ENCODE measurements around the gene APCDD1. TPM values are rescaled to one million over a fixed set of nuclear protein-coding genes. Genes with fewer than 3 reads are reported as not detected.

The APCDD1 gene
- total and polyA plus RNA-seq, 2 experiments from 2014 or later = 0.31 to 1.0 TPM

DNA sequence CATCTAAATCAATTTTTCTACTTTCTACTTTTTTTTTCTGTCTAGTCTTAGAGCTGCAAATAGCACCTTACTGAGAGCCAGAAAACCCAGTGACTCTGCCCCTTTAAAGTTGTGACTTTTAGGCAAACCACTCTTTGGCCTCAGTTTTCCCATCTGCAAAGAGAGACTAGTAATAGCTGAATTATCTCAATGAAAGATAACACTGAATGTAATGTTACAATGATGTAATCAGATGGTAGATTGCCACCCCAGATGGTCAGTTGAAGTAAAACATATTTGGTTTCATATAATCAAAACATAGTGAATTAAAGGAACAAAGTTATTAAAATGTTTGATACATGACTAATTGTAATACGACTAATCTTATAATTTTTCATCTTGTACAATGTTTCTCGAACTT is 5.0 kb upstream of the APCDD1 start:
- Histone ChIP-seq H3K4me2 (no peak overlapping the region), H3K9me2 (ENCODE audit: insufficient read depth) (no peaks in the 10 kb centered on the region; the same call in 1 of the 2 replicates), H3K27ac (ENCODE audit: low read depth) (no peak overlapping the region), H2AFZ (no peak overlapping the region), H3K36me3 (ENCODE audit: insufficient read depth) (no peaks in the 10 kb centered on the region), H3K4me1 (ENCODE audit: insufficient read depth) (0 out of 2 replicates have a peak, but pooled peaks cover 5% of the 10 kb centered on the region), H4K20me1 (replicated peaks; ENCODE audit: insufficient read depth) (no peaks in the 10 kb centered on the region), H3K27me3 (ENCODE audit: insufficient read depth) (peaks cover 24% of the 10 kb centered on the region), H3F3A (replicated peaks; ENCODE audit: low read depth) (no peaks in the 10 kb centered on the region), H3K79me2 (replicated peaks; ENCODE audit: insufficient read depth) (no peaks in the 10 kb centered on the region), H3K4me3 (no peak overlapping the region)
- H3K4me1 Mint-ChIP-seq = peaks cover 8% of the 10 kb centered on the region
- H3K9me3 Mint-ChIP-seq = no peaks in the 10 kb centered on the region
- no peak overlapping the region for H3K27ac Mint-ChIP-seq
- no peak overlapping the region for H3K4me3 Mint-ChIP-seq
- no peak for ATAC-seq
- H3K36me3 Mint-ChIP-seq (ENCODE audit: low read depth) = no peaks in the 10 kb centered on the region
- no peak for DNase-seq (ENCODE audit: low spot score)
- TF ChIP-seq, protein P1, sequence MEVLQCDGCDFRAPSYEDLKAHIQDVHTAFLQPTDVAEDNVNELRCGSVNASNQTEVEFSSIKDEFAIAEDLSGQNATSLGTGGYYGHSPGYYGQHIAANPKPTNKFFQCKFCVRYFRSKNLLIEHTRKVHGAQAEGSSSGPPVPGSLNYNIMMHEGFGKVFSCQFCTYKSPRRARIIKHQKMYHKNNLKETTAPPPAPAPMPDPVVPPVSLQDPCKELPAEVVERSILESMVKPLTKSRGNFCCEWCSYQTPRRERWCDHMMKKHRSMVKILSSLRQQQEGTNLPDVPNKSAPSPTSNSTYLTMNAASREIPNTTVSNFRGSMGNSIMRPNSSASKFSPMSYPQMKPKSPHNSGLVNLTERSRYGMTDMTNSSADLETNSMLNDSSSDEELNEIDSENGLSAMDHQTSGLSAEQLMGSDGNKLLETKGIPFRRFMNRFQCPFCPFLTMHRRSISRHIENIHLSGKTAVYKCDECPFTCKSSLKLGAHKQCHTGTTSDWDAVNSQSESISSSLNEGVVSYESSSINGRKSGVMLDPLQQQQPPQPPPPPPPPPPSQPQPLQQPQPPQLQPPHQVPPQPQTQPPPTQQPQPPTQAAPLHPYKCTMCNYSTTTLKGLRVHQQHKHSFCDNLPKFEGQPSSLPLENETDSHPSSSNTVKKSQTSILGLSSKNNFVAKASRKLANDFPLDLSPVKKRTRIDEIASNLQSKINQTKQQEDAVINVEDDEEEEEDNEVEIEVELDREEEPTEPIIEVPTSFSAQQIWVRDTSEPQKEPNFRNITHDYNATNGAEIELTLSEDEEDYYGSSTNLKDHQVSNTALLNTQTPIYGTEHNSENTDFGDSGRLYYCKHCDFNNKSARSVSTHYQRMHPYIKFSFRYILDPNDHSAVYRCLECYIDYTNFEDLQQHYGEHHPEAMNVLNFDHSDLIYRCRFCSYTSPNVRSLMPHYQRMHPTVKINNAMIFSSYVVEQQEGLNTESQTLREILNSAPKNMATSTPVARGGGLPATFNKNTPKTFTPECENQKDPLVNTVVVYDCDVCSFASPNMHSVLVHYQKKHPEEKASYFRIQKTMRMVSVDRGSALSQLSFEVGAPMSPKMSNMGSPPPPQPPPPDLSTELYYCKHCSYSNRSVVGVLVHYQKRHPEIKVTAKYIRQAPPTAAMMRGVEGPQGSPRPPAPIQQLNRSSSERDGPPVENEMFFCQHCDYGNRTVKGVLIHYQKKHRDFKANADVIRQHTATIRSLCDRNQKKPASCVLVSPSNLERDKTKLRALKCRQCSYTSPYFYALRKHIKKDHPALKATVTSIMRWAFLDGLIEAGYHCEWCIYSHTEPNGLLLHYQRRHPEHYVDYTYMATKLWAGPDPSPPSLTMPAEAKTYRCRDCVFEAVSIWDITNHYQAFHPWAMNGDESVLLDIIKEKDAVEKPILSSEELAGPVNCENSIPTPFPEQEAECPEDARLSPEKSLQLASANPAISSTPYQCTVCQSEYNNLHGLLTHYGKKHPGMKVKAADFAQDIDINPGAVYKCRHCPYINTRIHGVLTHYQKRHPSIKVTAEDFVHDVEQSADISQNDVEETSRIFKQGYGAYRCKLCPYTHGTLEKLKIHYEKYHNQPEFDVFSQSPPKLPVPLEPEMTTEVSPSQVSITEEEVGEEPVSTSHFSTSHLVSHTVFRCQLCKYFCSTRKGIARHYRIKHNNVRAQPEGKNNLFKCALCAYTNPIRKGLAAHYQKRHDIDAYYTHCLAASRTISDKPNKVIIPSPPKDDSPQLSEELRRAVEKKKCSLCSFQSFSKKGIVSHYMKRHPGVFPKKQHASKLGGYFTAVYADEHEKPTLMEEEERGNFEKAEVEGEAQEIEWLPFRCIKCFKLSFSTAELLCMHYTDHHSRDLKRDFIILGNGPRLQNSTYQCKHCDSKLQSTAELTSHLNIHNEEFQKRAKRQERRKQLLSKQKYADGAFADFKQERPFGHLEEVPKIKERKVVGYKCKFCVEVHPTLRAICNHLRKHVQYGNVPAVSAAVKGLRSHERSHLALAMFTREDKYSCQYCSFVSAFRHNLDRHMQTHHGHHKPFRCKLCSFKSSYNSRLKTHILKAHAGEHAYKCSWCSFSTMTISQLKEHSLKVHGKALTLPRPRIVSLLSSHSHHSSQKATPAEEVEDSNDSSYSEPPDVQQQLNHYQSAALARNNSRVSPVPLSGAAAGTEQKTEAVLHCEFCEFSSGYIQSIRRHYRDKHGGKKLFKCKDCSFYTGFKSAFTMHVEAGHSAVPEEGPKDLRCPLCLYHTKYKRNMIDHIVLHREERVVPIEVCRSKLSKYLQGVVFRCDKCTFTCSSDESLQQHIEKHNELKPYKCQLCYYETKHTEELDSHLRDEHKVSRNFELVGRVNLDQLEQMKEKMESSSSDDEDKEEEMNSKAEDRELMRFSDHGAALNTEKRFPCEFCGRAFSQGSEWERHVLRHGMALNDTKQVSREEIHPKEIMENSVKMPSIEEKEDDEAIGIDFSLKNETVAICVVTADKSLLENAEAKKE (CRISPR knock-in tag; IDR thresholded peaks at IDR 0.05) = no peak
- TF ChIP-seq NANOG (IDR thresholded peaks at IDR 0.05; ENCODE audit: borderline replicate concordance) = no peak
- TF ChIP-seq ZNF331 (CRISPR knock-in tag; IDR thresholded peaks at IDR 0.05; ENCODE audit: low read depth) = no peak
- no peak for TF ChIP-seq POLR2AphosphoS5 (IDR thresholded peaks at IDR 0.05; ENCODE audit: low read depth)
- H3K27me3 Mint-ChIP-seq (ENCODE audit: insufficient read depth, low read depth, poor library complexity) = peaks cover 7% of the 10 kb centered on the region

DNA sequence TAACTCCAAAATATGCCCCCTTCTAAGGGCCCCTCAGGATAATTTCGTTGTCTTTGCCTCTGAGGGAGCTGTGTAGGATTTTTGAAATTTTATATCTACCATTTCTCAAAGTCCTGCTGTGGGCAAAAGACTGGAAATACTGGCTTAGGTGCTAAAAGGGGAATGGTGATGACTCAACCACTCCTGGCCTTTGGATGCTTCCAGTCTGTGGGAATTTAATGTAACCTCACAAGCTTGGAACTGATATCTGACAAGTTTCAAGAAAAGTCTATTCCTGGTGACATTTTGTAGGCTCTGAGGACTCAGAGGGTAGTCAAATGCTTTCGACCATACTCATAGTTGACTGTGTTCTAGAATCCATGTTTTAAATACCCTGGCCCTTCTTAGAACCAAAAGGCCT is 3.4 kb upstream of the APCDD1 start:
- Histone ChIP-seq H3K36me3 (ENCODE audit: insufficient read depth) (no peaks in the 10 kb centered on the region), H3F3A (replicated peaks; ENCODE audit: low read depth) (0 out of 2 replicates have a peak, but pooled peaks cover 3% of the 10 kb centered on the region), H3K79me2 (replicated peaks; ENCODE audit: insufficient read depth) (no peaks in the 10 kb centered on the region), H3K27me3 (ENCODE audit: insufficient read depth) (peaks cover 36% of the 10 kb centered on the region), H3K9me2 (ENCODE audit: insufficient read depth) (no peaks in the 10 kb centered on the region; the same call in 1 of the 2 replicates), H2AFZ (no peak overlapping the region), H3K4me2 (no peak overlapping the region), H3K4me3 (no peak overlapping the region), H3K4me1 (ENCODE audit: insufficient read depth) (peaks cover 12% of the 10 kb centered on the region; the same call in 1 of the 2 replicates), H3K27ac (ENCODE audit: low read depth) (no peak overlapping the region), H4K20me1 (replicated peaks; ENCODE audit: insufficient read depth) (no peaks in the 10 kb centered on the region; the same call in 1 of the 2 replicates)
- ATAC-seq (no peak), DNase-seq (ENCODE audit: low spot score) (no peak)
- peaks cover 16% of the 10 kb centered on the region for H3K27me3 Mint-ChIP-seq (ENCODE audit: insufficient read depth, low read depth, poor library complexity)
- H3K27ac Mint-ChIP-seq = no peak overlapping the region
- H3K36me3 Mint-ChIP-seq (ENCODE audit: low read depth) = no peaks in the 10 kb centered on the region
- no peaks in the 10 kb centered on the region for H3K9me3 Mint-ChIP-seq
- no peak overlapping the region for H3K4me3 Mint-ChIP-seq
- peaks cover 12% of the 10 kb centered on the region for H3K4me1 Mint-ChIP-seq
- TF ChIP-seq EZH2 (IDR thresholded peaks at IDR 0.05; ENCODE audit: low read depth, unreplicated experiment) (no peak), JUNB (IDR thresholded peaks at IDR 0.05; ENCODE audit: unreplicated experiment) (no peak), NANOG (IDR thresholded peaks at IDR 0.05; ENCODE audit: borderline replicate concordance) (no peak)
- TF ChIP-seq, protein P1 (CRISPR knock-in tag; IDR thresholded peaks at IDR 0.05) = no peak

Data from GM23338 (cell line).